ENCODE data around the gene TRAPPC1.

TRAPPC1 gene

GRCh38 chr17:7947651-7948050 is 15.9 kb upstream of the TRAPPC1 start:
- Histone ChIP-seq H3K36me3 (peaks cover 53 to 75% (median 64%) of the 10 kb centered on the region in 3 donors), H3K4me3 (no peak overlapping the region), H3K27me3 (no peaks in the 10 kb centered on the region), H3K4me1 (no peaks in the 10 kb centered on the region), H3K27ac (no peak overlapping the region), H3K9me3 (no peaks in the 10 kb centered on the region)
- TF ChIP-seq CTCF (IDR thresholded peaks at IDR 0.05): no peak
- no peak for DNase-seq
- intact Hi-C loops (cut with DNase I; ENCODE audit: low total_unique reads): no loop called here

- H3K4me1 ChIP-seq: no peaks in the 10 kb centered on the region
- H3K27me3 ChIP-seq: no peaks in the 10 kb centered on the region
- no peak for TF ChIP-seq CTCF (IDR thresholded peaks at IDR 0.05)
- DNase-seq: no peak
- H3K4me3 ChIP-seq: no peak overlapping the region
- H3K9me3 ChIP-seq: no peaks in the 10 kb centered on the region
- no peak overlapping the region for H3K27ac ChIP-seq
- intact Hi-C loops (cut with DNase I; ENCODE audit: low total_unique reads): no loop called here
- H3K36me3 ChIP-seq: peaks cover 53 to 86% (median 72%) of the 10 kb centered on the region in 3 donors
Measured at GRCh38 chr17:7946441-7946840, 14.7 kb upstream of the TRAPPC1 start.

GRCh38 chr17:7945651-7946050 is 13.9 kb upstream of the TRAPPC1 start:
- Histone ChIP-seq H3K27ac (no peak overlapping the region), H3K27me3 (no peaks in the 10 kb centered on the region), H3K4me3 (no peak overlapping the region), H3K9me3 (no peaks in the 10 kb centered on the region), H3K36me3 (peaks cover 59 to 93% (median 80%) of the 10 kb centered on the region in 3 donors), H3K4me1 (no peaks in the 10 kb centered on the region)
- no peak for TF ChIP-seq CTCF (IDR thresholded peaks at IDR 0.05)
- intact Hi-C loops (cut with DNase I; ENCODE audit: low total_unique reads): no loop called here
- DNase-seq: no peak

- intact Hi-C loops (cut with DNase I; ENCODE audit: low total_unique reads): no loop called here
- DNase-seq: no peak
- Histone ChIP-seq H3K4me3 (no peak overlapping the region), H3K36me3 (peaks cover 69 to 96% (median 89%) of the 10 kb centered on the region in 3 donors), H3K27me3 (no peaks in the 10 kb centered on the region), H3K27ac (no peak overlapping the region), H3K4me1 (no peaks in the 10 kb centered on the region), H3K9me3 (no peaks in the 10 kb centered on the region)
- TF ChIP-seq CTCF (IDR thresholded peaks at IDR 0.05): no peak
Measured at GRCh38 chr17:7944326-7944725, 12.6 kb upstream of the TRAPPC1 start.

GRCh38 chr17:7943291-7943690 is 11.5 kb upstream of the TRAPPC1 start:
- H3K36me3 ChIP-seq: peaks cover 65 to 96% (median 81%) of the 10 kb centered on the region in 3 donors
- intact Hi-C loops (cut with DNase I; ENCODE audit: low total_unique reads): no loop called here

More at GRCh38 chr17:7943291-7943690, 11.5 kb upstream of the TRAPPC1 start:
- DNase-seq: no peak
- H3K27me3 ChIP-seq: no peaks in the 10 kb centered on the region
- H3K9me3 ChIP-seq: no peaks in the 10 kb centered on the region
- no peak for TF ChIP-seq CTCF (IDR thresholded peaks at IDR 0.05)
- no peak overlapping the region for H3K27ac ChIP-seq
- no peak overlapping the region for H3K4me3 ChIP-seq
- no peaks in the 10 kb centered on the region for H3K4me1 ChIP-seq
